ENCODE data around the gene KIDINS220. TPM values are rescaled to one million over a fixed set of nuclear protein-coding genes. Genes with fewer than 3 reads are reported as not detected.
"Not testable (repeated sequence)": the region's sequence is repeated elsewhere in the genome, so short reads cannot be mapped to it uniquely, and the experiment has no call there.

The KIDINS220 gene
- total and polyA plus RNA-seq, 2 donors = 19.3 to 34.7 TPM

DNA sequence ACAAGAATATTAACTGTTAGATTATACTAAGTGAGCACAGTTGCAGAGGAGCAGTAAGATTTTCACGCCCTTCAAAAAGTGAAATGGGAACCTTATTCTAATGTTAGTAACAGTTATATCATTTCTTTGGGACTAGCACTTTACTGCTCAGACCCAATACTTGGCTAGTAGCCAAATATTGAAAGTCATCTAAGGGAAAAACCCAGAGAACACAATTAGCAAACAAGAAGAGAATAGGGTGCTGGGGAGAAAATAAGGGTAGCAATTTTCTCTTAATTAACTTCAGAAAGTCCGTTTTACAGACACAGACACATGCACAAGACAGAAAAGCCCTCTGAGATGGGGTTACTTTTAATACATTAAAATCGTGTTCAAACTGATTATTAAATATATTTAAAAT lies 83.8 kb downstream of the KIDINS220 start:
- no peaks in the 10 kb centered on the region for H3K4me1 ChIP-seq (ENCODE audit: control insufficient read depth in 2 of 2, insufficient read depth in 2 of 2, low read length in 2 of 2)
- no peaks in the 10 kb centered on the region for H3K9me3 ChIP-seq (ENCODE audit: control insufficient read depth in 2 of 2, insufficient read depth in 1 of 2, low read length in 1 of 2)
- no peak overlapping the region for H3K4me3 ChIP-seq (ENCODE audit: low read length in 2 of 2)
- 96% methylated on average over 3 of the region's 3 CpGs for WGBS
- H3K27me3 ChIP-seq (ENCODE audit: control insufficient read depth in 2 of 2, insufficient read depth in 1 of 2, low read length in 1 of 2) = no peaks in the 10 kb centered on the region
- no peak overlapping the region for H3K27ac ChIP-seq (ENCODE audit: low read depth in 1 of 2, low read length in 1 of 2)
- peaks cover 7 to 22% of the 10 kb centered on the region in 2 donors for H3K36me3 ChIP-seq (ENCODE audit: control insufficient read depth in 2 of 2, insufficient read depth in 2 of 2, low read length in 1 of 2)
- DNase-seq (ENCODE audit: low read depth in 6 of 9, low spot score in 9 of 9) = no peak

DNA sequence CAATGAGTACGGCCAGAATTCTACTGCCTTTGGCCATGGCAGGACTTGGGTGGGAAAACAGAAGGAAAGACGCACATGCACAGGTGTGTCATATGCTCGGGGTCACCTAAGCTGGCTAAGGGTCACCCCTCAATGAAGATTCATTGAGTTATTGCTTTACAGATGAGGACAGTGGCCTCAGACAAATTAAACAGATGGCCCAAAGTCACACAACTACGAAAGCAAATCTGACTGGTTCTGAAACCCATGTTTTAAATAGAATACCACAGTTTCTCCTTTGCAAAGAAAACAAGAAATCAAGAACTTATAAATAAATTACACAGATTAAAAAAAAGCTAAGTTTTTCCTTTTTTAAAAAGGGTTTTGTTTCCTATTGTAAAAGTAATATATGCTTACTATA lies 85.0 kb downstream of the KIDINS220 start:
- no peak overlapping the region for H3K4me3 ChIP-seq (ENCODE audit: low read length in 2 of 2)
- H3K27me3 ChIP-seq (ENCODE audit: control insufficient read depth in 2 of 2, insufficient read depth in 1 of 2, low read length in 1 of 2) = no peaks in the 10 kb centered on the region
- no peaks in the 10 kb centered on the region for H3K4me1 ChIP-seq (ENCODE audit: control insufficient read depth in 2 of 2, insufficient read depth in 2 of 2, low read length in 2 of 2)
- H3K36me3 ChIP-seq (ENCODE audit: control insufficient read depth in 2 of 2, insufficient read depth in 2 of 2, low read length in 1 of 2) = peaks cover 7 to 20% of the 10 kb centered on the region in 2 donors
- H3K9me3 ChIP-seq (ENCODE audit: control insufficient read depth in 2 of 2, insufficient read depth in 1 of 2, low read length in 1 of 2) = no peaks in the 10 kb centered on the region
- no peak overlapping the region for H3K27ac ChIP-seq (ENCODE audit: low read depth in 1 of 2, low read length in 1 of 2)
- 98% methylated on average over 4 of the region's 4 CpGs for WGBS
- no peak for DNase-seq (ENCODE audit: low read depth in 6 of 9, low spot score in 9 of 9)

DNA sequence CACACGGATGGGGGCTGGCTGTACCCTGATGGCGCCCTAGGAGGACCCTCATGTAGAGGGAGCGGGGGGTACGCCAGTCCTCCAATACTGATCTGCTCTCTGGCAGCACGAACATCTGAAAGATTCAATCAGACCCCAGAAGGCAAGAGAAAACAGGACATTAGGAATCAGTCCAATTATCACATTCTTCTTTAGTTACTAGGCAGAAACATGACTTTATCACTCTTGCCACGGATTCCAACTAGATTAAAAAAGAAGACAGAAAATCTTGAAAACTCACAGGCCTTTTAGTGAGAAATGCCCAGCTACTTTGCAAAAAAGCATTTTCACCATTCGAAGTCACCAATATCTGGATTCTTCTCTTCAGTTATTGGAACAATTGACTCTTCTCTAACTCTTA lies 87.2 kb downstream of the KIDINS220 start:
- H3K27me3 ChIP-seq (ENCODE audit: control insufficient read depth in 2 of 2, insufficient read depth in 1 of 2, low read length in 1 of 2) = no peaks in the 10 kb centered on the region
- H3K9me3 ChIP-seq (ENCODE audit: control insufficient read depth in 2 of 2, insufficient read depth in 1 of 2, low read length in 1 of 2) = no peaks in the 10 kb centered on the region
- no peaks in the 10 kb centered on the region for H3K4me1 ChIP-seq (ENCODE audit: control insufficient read depth in 2 of 2, insufficient read depth in 2 of 2, low read length in 2 of 2)
- H3K4me3 ChIP-seq (ENCODE audit: low read length in 2 of 2) = no peak overlapping the region
- WGBS = over 99% methylated on average over 7 of the region's 7 CpGs
- no peak for DNase-seq (ENCODE audit: low read depth in 6 of 9, low spot score in 9 of 9)
- no peak overlapping the region for H3K27ac ChIP-seq (ENCODE audit: low read depth in 1 of 2, low read length in 1 of 2)
- H3K36me3 ChIP-seq (ENCODE audit: control insufficient read depth in 2 of 2, insufficient read depth in 2 of 2, low read length in 1 of 2) = peaks cover 7 to 16% of the 10 kb centered on the region in 2 donors

DNA sequence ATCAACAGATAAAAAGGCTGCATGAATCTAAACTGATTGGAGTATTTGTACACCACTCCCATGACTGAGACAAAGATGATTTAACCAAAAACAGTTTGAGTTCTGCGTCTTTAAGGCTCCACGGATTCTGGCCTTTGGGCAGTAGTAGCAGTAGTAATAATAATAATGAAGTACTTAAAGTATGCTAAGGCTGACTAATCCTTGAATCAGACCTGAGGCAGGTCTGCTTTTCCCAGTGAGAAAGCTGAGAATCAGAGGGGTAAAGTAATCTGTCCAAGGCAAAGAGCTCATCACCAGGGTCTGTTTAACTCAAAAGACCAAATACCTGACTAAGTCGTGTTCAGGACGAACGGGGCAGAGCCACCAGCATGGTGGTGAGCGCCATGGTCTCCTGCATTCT lies 94.2 kb downstream of the KIDINS220 start:
- Histone ChIP-seq H3K4me3 (ENCODE audit: low read length in 2 of 2) (no peak overlapping the region), H3K27me3 (ENCODE audit: control insufficient read depth in 2 of 2, insufficient read depth in 1 of 2, low read length in 1 of 2) (no peaks in the 10 kb centered on the region), H3K9me3 (ENCODE audit: control insufficient read depth in 2 of 2, insufficient read depth in 1 of 2, low read length in 1 of 2) (no peaks in the 10 kb centered on the region), H3K27ac (ENCODE audit: low read depth in 1 of 2, low read length in 1 of 2) (no peak overlapping the region), H3K4me1 (ENCODE audit: control insufficient read depth in 2 of 2, insufficient read depth in 2 of 2, low read length in 2 of 2) (no peaks in the 10 kb centered on the region), H3K36me3 (ENCODE audit: control insufficient read depth in 2 of 2, insufficient read depth in 2 of 2, low read length in 1 of 2) (peaks cover 9 to 15% of the 10 kb centered on the region in 2 donors)
- DNase-seq (ENCODE audit: low read depth in 6 of 9, low spot score in 9 of 9) = no peak
- 97% methylated on average over 6 of the region's 6 CpGs for WGBS

DNA sequence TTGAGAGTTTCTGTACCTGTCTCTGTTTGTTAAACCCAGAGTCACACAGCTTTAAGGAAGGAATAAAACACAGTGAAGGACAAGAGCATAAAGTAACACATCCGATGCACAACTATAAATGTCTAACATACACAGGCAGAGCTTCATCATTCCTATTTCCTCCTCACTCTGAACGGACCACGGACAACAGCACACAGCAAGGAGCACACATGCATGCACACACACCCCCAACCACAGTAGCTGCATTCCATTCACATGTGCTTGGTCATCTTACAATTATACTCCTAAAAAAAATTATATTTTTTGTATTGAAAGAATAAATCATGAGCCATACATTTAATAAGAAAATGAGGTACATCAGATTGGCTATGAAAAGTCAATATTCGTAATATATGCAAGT lies 97.3 kb downstream of the KIDINS220 start:
- H3K27me3 ChIP-seq (ENCODE audit: control insufficient read depth in 2 of 2, insufficient read depth in 1 of 2, low read length in 1 of 2) = no peaks in the 10 kb centered on the region
- no peak overlapping the region for H3K27ac ChIP-seq (ENCODE audit: low read depth in 1 of 2, low read length in 1 of 2)
- 98% methylated on average over 4 of the region's 4 CpGs for WGBS
- H3K9me3 ChIP-seq (ENCODE audit: control insufficient read depth in 2 of 2, insufficient read depth in 1 of 2, low read length in 1 of 2) = no peaks in the 10 kb centered on the region
- peaks cover 12% of the 10 kb centered on the region in 2 donors for H3K36me3 ChIP-seq (ENCODE audit: control insufficient read depth in 2 of 2, insufficient read depth in 2 of 2, low read length in 1 of 2)
- DNase-seq (ENCODE audit: low read depth in 6 of 9, low spot score in 9 of 9) = no peak
- no peaks in the 10 kb centered on the region for H3K4me1 ChIP-seq (ENCODE audit: control insufficient read depth in 2 of 2, insufficient read depth in 2 of 2, low read length in 2 of 2)
- no peak overlapping the region for H3K4me3 ChIP-seq (ENCODE audit: low read length in 2 of 2)

DNA sequence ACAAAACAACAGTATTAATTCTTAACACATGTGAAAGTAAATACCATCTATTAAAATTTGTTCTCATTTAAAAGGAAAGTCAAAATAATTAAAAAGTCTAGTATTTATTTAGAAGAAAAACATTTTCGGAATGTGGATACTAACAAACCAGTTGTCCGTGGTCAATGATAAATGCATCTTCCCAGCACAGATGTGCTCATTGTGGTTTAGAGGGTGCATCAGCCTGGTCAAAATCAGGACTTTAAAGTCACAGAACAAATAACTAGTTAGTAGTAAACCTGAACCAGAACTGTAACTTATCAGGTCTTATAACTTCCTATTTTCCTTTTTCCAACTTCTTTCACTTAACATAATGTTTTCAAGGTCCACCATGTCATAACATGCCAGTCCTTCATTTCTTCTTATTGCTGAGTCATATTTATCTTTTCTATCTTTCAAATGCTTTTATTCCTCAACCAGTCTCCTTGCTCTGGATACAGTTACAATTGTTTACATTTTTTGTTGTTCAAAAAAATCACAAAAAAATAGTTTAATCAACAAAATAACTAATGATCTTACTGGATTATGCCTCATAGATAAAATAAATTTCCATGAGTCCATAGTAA lies 99.7 kb downstream of the KIDINS220 start:
- Histone ChIP-seq H3K27ac (ENCODE audit: low read depth in 1 of 2, low read length in 1 of 2) (no peak overlapping the region), H3K4me1 (ENCODE audit: control insufficient read depth in 2 of 2, insufficient read depth in 2 of 2, low read length in 2 of 2) (no peaks in the 10 kb centered on the region), H3K36me3 (ENCODE audit: control insufficient read depth in 2 of 2, insufficient read depth in 2 of 2, low read length in 1 of 2) (peaks cover 17 to 21% of the 10 kb centered on the region in 2 donors), H3K9me3 (ENCODE audit: control insufficient read depth in 2 of 2, insufficient read depth in 1 of 2, low read length in 1 of 2) (no peaks in the 10 kb centered on the region), H3K4me3 (ENCODE audit: low read length in 2 of 2) (no peak overlapping the region), H3K27me3 (ENCODE audit: control insufficient read depth in 2 of 2, insufficient read depth in 1 of 2, low read length in 1 of 2) (no peaks in the 10 kb centered on the region)
- no peak for DNase-seq (ENCODE audit: low read depth in 6 of 9, low spot score in 9 of 9)
- WGBS = 98% methylated on average over 2 of the region's 2 CpGs

DNA sequence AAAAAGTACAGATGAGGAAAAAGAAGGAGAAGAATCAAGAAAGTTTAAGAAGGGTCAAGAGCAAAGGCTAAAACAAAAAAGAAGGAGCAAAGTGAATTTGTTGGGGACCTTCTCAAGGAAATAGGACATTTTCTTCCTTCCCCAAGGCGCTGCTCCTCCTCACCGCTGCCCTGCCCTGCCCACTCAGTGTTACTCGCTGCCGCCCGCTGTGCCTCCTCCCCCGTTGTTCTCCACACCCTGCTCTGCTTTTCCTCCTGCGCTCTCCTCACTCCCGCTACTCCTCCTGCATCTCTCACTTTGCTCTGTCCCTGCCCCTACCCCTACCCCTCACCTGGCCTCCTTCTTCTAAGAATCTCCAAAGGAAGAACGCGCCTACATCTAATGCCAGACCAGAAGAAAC lies 104.8 kb downstream of the KIDINS220 start:
- no peaks in the 10 kb centered on the region for H3K9me3 ChIP-seq (ENCODE audit: control insufficient read depth in 2 of 2, insufficient read depth in 1 of 2, low read length in 1 of 2)
- H3K27me3 ChIP-seq (ENCODE audit: control insufficient read depth in 2 of 2, insufficient read depth in 1 of 2, low read length in 1 of 2) = no peaks in the 10 kb centered on the region
- H3K27ac ChIP-seq (ENCODE audit: low read depth in 1 of 2, low read length in 1 of 2) = no peak overlapping the region
- no peaks in the 10 kb centered on the region for H3K4me1 ChIP-seq (ENCODE audit: control insufficient read depth in 2 of 2, insufficient read depth in 2 of 2, low read length in 2 of 2)
- peaks cover 45 to 47% of the 10 kb centered on the region in 2 donors for H3K36me3 ChIP-seq (ENCODE audit: control insufficient read depth in 2 of 2, insufficient read depth in 2 of 2, low read length in 1 of 2)
- WGBS = 98% methylated on average over 10 of the region's 10 CpGs
- DNase-seq (ENCODE audit: low read depth in 6 of 9, low spot score in 9 of 9) = no peak
- no peak overlapping the region for H3K4me3 ChIP-seq (ENCODE audit: low read length in 2 of 2)

DNA sequence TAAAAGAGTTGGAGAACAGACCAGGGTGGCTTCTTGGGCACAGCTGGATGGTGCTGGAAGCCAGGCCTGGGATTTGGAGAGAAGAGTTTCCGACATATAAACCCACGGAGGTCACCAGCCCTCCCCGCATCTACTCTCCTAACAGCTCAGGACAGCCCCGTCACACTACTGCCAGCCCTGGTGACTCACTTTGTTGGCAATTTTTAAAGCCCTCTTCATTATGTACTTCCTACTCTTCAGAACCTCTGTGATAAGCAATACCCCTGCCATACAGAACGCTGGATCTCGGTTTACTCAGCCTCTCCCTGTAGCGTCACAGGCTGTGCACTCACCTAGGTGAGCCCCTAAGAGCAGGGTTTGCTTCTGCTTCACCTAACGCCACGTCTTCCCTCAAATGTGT lies 107.5 kb downstream of the KIDINS220 start:
- H3K27ac ChIP-seq (ENCODE audit: low read depth in 1 of 2, low read length in 1 of 2) = no peak overlapping the region
- no peaks in the 10 kb centered on the region for H3K27me3 ChIP-seq (ENCODE audit: control insufficient read depth in 2 of 2, insufficient read depth in 1 of 2, low read length in 1 of 2)
- H3K9me3 ChIP-seq (ENCODE audit: control insufficient read depth in 2 of 2, insufficient read depth in 1 of 2, low read length in 1 of 2) = no peaks in the 10 kb centered on the region
- no peak for DNase-seq (ENCODE audit: low read depth in 6 of 9, low spot score in 9 of 9)
- 98% methylated on average over 9 of the region's 9 CpGs for WGBS
- H3K36me3 ChIP-seq (ENCODE audit: control insufficient read depth in 2 of 2, insufficient read depth in 2 of 2, low read length in 1 of 2) = peaks cover 45 to 46% of the 10 kb centered on the region in 2 donors
- no peaks in the 10 kb centered on the region for H3K4me1 ChIP-seq (ENCODE audit: control insufficient read depth in 2 of 2, insufficient read depth in 2 of 2, low read length in 2 of 2)
- H3K4me3 ChIP-seq (ENCODE audit: low read length in 2 of 2) = no peak overlapping the region

DNA sequence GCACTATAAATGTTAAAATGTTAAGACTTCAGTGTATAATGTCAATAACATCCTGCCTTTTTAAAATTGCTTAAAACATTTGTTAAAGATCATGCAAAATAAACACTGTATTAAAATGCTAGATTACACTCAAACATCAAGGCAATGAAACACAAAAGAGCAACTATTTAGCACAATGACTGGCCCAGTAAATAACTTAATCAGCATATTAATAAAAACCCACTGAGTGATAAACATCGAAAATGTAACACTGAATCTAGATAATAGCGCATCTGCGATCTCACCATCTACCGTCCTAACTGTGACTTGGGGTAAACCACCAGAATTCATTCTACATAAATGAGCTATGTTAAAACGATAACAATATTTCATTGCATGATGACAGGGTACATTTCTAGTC lies 108.3 kb downstream of the KIDINS220 start:
- not testable (repeated sequence) for DNase-seq (ENCODE audit: low read depth in 6 of 9, low spot score in 9 of 9); H3K27me3 ChIP-seq (ENCODE audit: control insufficient read depth in 2 of 2, insufficient read depth in 1 of 2, low read length in 1 of 2); H3K4me1 ChIP-seq (ENCODE audit: control insufficient read depth in 2 of 2, insufficient read depth in 2 of 2, low read length in 2 of 2); H3K9me3 ChIP-seq (ENCODE audit: control insufficient read depth in 2 of 2, insufficient read depth in 1 of 2, low read length in 1 of 2); H3K27ac ChIP-seq (ENCODE audit: low read depth in 1 of 2, low read length in 1 of 2); H3K4me3 ChIP-seq (ENCODE audit: low read length in 2 of 2)
- WGBS = 99% methylated on average over 5 of the region's 5 CpGs
- peaks cover 42 to 44% of the 10 kb centered on the region in 2 donors for H3K36me3 ChIP-seq (ENCODE audit: control insufficient read depth in 2 of 2, insufficient read depth in 2 of 2, low read length in 1 of 2)

Data from thymus (tissue), 11 donors.